ENCODE measurements around the gene CAMSAP2. TPM values are rescaled to one million over a fixed set of nuclear protein-coding genes. Genes with fewer than 3 reads are reported as not detected.

CAMSAP2 gene
- total RNA-seq, 1 experiment from 2014 or later, result 25.0 TPM

GRCh38 chr1:200897259-200897658, 158.6 kb downstream of the CAMSAP2 start:
- no peaks in the 10 kb centered on the region; the same call in 1 of the 2 replicates for H3K79me2 ChIP-seq (ENCODE audit: insufficient read depth, low read length)
- no peaks in the 10 kb centered on the region for H3K9me2 ChIP-seq (ENCODE audit: insufficient read depth)
- ChIA-PET RAD21 (ENCODE audit: low non-redundant PET in 1 of 2, low total read pairs in 2 of 2, uncharacterized antibody in 2 of 2, unreplicated experiment in 2 of 2) (no interaction called here), CTCF (interaction anchor here (0.7 kb wide), 1 partner anchor 538 kb away, joined by 3 read pairs; no protein-coding TSS in a partner anchor), POLR2A (interaction anchor here (1.4 kb wide), 1 partner anchor 29 kb away, joined by 5 read pairs; no protein-coding TSS in a partner anchor)
- H3K4me1 ChIP-seq (ENCODE audit: control insufficient read depth in 1 of 2, insufficient read depth in 2 of 2, low read length in 2 of 2), result peaks cover 41 to 55% of the 10 kb centered on the region in 2 experiments
- no peaks in the 10 kb centered on the region for H4K20me1 ChIP-seq (ENCODE audit: insufficient read depth)
- H2AFZ ChIP-seq (ENCODE audit: low read depth, low read length, poor library complexity, severe bottlenecking), result no peak overlapping the region
- BruUV-seq (replicated peaks), result no TSS peak
- DNase-seq (ENCODE audit: low read depth, low spot score) (no peak), ATAC-seq (no peak)
- H3K36me3 ChIP-seq (ENCODE audit: control insufficient read depth in 1 of 2, insufficient read depth in 2 of 2, low read length in 2 of 2), result peaks cover 0 to 6% of the 10 kb centered on the region in 2 experiments; a peak in 2 of 4 replicates
- H3K4me3 ChIP-seq (replicated peaks in 1 of 2; ENCODE audit: low read depth in 1 of 2, low read length in 2 of 2), result peak overlapping the region in 1 of 2 experiments; percentile 63; a peak in 1 of 4 replicates
- intact Hi-C loops (cut with micrococcal nuclease), result no loop called here
- H3K9ac ChIP-seq (ENCODE audit: low read length), result no peak overlapping the region
- peak overlapping the region; percentile 97 for H3K4me2 ChIP-seq (ENCODE audit: low read length)
- no peak overlapping the region for H3K27ac ChIP-seq (ENCODE audit: low read depth, low read length)
- no peaks in the 10 kb centered on the region for H3K9me3 ChIP-seq (ENCODE audit: control insufficient read depth in 1 of 2, insufficient read depth in 1 of 2, low read depth in 1 of 2, low read length in 2 of 2)
- TF ChIP-seq EGR1 (IDR thresholded peaks at IDR 0.05; ENCODE audit: low read depth), result no peak
- TF ChIP-seq EZH2 (IDR thresholded peaks at IDR 0.05), result no peak
- TF ChIP-seq CBX3 (IDR thresholded peaks at IDR 0.05; ENCODE audit: low read depth), result no peak
- no peak for TF ChIP-seq SRF (IDR thresholded peaks at IDR 0.05; ENCODE audit: low read depth)
- TF ChIP-seq JUND (IDR thresholded peaks at IDR 0.05), result no peak
- no peak for TF ChIP-seq SIN3A (IDR thresholded peaks at IDR 0.05; ENCODE audit: low read depth)
- no peak for TF ChIP-seq ZFX (IDR thresholded peaks at IDR 0.05)
- no peak for TF ChIP-seq EZH2phosphoT487 (IDR thresholded peaks at IDR 0.05; ENCODE audit: borderline replicate concordance)
- TF ChIP-seq FOSL1 (IDR thresholded peaks at IDR 0.05; ENCODE audit: low read depth), result no peak
- TF ChIP-seq RAD21 (IDR thresholded peaks at IDR 0.05; ENCODE audit: low read depth), result no peak
- no peak for TF ChIP-seq CEBPB (IDR thresholded peaks at IDR 0.05; ENCODE audit: low read depth)
- no peak for TF ChIP-seq SP1 (IDR thresholded peaks at IDR 0.05; ENCODE audit: low read depth)
- no peak for TF ChIP-seq TCF7L2 (IDR thresholded peaks at IDR 0.05; ENCODE audit: borderline replicate concordance, extremely low read depth, insufficient read depth, insufficient read length)
- TF ChIP-seq REST (IDR thresholded peaks at IDR 0.05; ENCODE audit: low read depth), result no peak
- TF ChIP-seq POLR2A (IDR thresholded peaks at IDR 0.05; ENCODE audit: borderline replicate concordance, extremely low read depth, insufficient read depth, insufficient read length), result no peak
- TF ChIP-seq POLR2AphosphoS5 (IDR thresholded peaks at IDR 0.05; ENCODE audit: low read depth, low read length), result no peak
- TF ChIP-seq YY1 (IDR thresholded peaks at IDR 0.05; ENCODE audit: extremely low read depth, insufficient replicate concordance, low read depth, low read length), result no peak
- TF ChIP-seq CTCF (IDR thresholded peaks at IDR 0.05 in 2 of 3, conservative IDR thresholded peaks at IDR 0.05 in 1 of 3; ENCODE audit: borderline replicate concordance in 1 of 3, insufficient read depth in 1 of 3, low read depth in 2 of 3, low read length in 2 of 3), result no peak
- no peak for TF ChIP-seq ZNF274 (IDR thresholded peaks at IDR 0.05; ENCODE audit: low read depth, low read length)
- no peak for TF ChIP-seq ELF1 (IDR thresholded peaks at IDR 0.05; ENCODE audit: borderline replicate concordance, low read depth)
- no peaks in the 10 kb centered on the region for H3K27me3 ChIP-seq (ENCODE audit: insufficient read depth, low read length)
